Nephron progenitor cell (in vitro differentiated cells): ENCODE data around the gene PIAS1.

ENCODE experiments used
- DNase-seq: peaks from one replicate; pipeline ENCODE4 v3.0.0; 2021
- H3K27ac Mint-ChIP-seq: 2 replicates; pipeline ENCODE4 v1.8.0; 2021; ENCODE audit warnings: mild to moderate bottlenecking, moderate library complexity, mixed read lengths
- H3K27me3 Mint-ChIP-seq: 2 replicates; pipeline ENCODE4 v1.8.0; 2021; ENCODE audit warnings: mild to moderate bottlenecking, low read depth, mixed read lengths; ENCODE audit not compliant: poor library complexity
- H3K36me3 Mint-ChIP-seq: 2 replicates; pipeline ENCODE4 v1.8.0; 2021; ENCODE audit warnings: low read depth, mixed read lengths
- H3K4me1 Mint-ChIP-seq: 2 replicates; pipeline ENCODE4 v1.8.0; 2021; ENCODE audit warnings: mixed read lengths
- H3K4me3 Mint-ChIP-seq: 2 replicates; pipeline ENCODE4 v1.8.0; 2021; ENCODE audit warnings: mild to moderate bottlenecking, moderate library complexity, mixed read lengths
- H3K9me3 Mint-ChIP-seq: 2 replicates; pipeline ENCODE4 v1.8.0; 2021; ENCODE audit warnings: mild to moderate bottlenecking, moderate library complexity, mixed read lengths
- TF ChIP-seq, protein P1 (sequence below): fragments of 200-600 bp; sonication (generic); IDR thresholded peaks from 2 replicates; pipeline ENCODE4 v1.5.0; 2021; ENCODE audit warnings: antibody characterized with exemption

Gene PIAS1

DNA sequence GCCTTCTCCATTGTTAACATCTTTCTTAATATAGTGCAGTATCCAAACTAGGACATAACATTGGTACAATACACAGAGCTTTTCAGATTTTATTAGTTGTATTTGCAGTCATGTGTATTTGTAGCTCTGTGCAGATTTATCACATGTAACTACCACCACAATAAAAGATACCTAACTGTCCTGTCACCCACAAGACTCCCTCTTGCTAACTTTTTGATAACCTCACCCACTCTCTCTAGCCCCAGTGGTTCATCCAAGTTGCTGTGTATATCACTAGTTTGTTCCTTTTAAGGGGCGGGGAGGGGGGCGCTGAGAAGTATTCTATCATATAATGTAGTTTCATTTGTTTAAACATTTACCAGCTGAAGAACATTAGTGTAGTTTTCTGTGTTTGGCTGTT is 46.1 kb downstream of the PIAS1 start:
- H3K36me3 Mint-ChIP-seq = peaks cover 99% of the 10 kb centered on the region
- H3K9me3 Mint-ChIP-seq = peaks cover 67% of the 10 kb centered on the region
- no peak overlapping the region for H3K27ac Mint-ChIP-seq
- TF ChIP-seq, protein P1, sequence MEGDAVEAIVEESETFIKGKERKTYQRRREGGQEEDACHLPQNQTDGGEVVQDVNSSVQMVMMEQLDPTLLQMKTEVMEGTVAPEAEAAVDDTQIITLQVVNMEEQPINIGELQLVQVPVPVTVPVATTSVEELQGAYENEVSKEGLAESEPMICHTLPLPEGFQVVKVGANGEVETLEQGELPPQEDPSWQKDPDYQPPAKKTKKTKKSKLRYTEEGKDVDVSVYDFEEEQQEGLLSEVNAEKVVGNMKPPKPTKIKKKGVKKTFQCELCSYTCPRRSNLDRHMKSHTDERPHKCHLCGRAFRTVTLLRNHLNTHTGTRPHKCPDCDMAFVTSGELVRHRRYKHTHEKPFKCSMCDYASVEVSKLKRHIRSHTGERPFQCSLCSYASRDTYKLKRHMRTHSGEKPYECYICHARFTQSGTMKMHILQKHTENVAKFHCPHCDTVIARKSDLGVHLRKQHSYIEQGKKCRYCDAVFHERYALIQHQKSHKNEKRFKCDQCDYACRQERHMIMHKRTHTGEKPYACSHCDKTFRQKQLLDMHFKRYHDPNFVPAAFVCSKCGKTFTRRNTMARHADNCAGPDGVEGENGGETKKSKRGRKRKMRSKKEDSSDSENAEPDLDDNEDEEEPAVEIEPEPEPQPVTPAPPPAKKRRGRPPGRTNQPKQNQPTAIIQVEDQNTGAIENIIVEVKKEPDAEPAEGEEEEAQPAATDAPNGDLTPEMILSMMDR = no peak
- H3K4me1 Mint-ChIP-seq = no peaks in the 10 kb centered on the region
- no peak for DNase-seq
- H3K27me3 Mint-ChIP-seq = no peaks in the 10 kb centered on the region
- no peak overlapping the region for H3K4me3 Mint-ChIP-seq

DNA sequence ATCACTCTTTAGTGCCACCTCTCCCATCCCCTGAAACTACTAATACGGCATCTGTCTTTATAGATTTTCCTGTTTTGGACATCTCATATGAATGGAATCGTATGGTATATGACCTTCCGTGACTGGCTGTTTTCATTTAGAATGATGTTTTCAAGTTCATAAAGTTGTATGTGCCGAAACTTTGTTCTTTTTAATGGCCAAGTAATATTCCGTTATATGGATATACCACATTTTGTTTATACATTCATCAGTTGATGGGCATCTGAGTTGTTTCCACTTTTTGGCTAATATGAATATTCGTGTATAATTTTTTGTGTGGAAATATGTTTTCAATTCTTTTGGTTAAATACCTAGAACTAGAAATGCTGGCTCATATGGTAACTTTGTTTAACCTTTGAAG is 49.5 kb downstream of the PIAS1 start:
- no peak for DNase-seq
- TF ChIP-seq, protein P1 = no peak
- H3K27ac Mint-ChIP-seq = no peak overlapping the region
- no peaks in the 10 kb centered on the region for H3K27me3 Mint-ChIP-seq
- peaks cover 85% of the 10 kb centered on the region for H3K36me3 Mint-ChIP-seq
- peaks cover 37% of the 10 kb centered on the region for H3K9me3 Mint-ChIP-seq
- no peaks in the 10 kb centered on the region for H3K4me1 Mint-ChIP-seq
- H3K4me3 Mint-ChIP-seq = no peak overlapping the region

DNA sequence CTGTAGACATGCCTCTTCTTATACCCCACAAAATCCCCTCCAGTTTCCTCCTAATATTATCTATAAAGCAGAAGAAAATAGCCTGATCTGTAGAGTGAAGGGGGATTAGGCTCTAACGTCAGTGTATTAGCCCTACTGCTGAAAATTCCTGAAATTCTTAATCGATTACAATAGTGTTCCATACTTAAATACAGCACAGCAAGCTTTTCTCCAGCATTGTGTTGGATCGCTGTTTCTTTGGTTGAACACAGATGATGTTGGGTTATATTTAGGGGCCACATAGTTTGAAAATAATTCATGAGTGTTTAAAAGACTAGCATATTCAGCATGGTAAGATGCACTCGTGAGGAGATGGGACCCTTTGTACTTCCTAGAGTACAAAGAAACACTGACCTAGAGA is 52.5 kb downstream of the PIAS1 start:
- TF ChIP-seq, protein P1 = no peak
- Mint-ChIP-seq H3K9me3 (peaks cover 29% of the 10 kb centered on the region), H3K27ac (peak overlapping the region; percentile 82), H3K36me3 (peaks cover 56% of the 10 kb centered on the region), H3K27me3 (no peaks in the 10 kb centered on the region), H3K4me3 (no peak overlapping the region), H3K4me1 (no peaks in the 10 kb centered on the region)
- DNase-seq = no peak

DNA sequence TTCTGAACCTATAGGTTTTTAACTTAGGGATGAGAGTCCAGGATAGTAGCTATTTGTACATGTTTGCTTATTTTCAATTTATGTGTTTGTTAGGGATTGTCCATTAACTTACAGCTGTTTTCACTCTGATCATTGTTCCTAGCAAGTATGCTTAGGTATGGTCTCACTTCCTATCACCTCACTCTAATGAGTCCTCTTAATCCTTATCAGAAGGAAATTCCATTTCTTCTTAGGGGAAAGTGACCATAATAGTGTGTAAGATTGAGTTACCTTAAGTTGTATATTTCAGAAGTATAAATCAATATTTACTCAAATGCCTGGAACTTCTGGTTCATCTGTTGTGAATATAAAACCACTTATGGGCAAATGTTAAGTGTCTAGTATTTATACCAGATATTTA is 53.0 kb downstream of the PIAS1 start:
- Mint-ChIP-seq H3K36me3 (peaks cover 51% of the 10 kb centered on the region), H3K27ac (no peak overlapping the region), H3K4me3 (no peak overlapping the region), H3K9me3 (peaks cover 24% of the 10 kb centered on the region), H3K27me3 (no peaks in the 10 kb centered on the region), H3K4me1 (no peaks in the 10 kb centered on the region)
- no peak for DNase-seq
- TF ChIP-seq, protein P1 = no peak

DNA sequence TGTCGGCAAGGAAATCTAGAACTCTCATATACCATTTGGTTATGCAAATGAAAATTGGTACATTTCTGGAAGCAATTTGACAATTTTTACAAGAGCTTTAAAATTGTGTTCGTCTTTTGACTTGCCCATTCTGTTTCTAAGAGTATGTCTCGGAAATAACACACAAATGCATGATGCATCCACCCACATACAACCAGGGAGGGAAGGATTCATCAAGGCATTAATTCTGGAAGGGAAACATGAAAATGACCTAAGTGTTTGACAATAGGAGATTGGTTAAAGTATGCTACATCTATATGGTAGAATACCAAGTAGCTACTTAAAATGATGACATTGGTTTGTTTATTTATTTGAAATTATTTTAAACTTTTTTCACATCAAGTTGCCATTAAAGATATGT is 58.6 kb downstream of the PIAS1 start:
- Mint-ChIP-seq H3K27me3 (no peaks in the 10 kb centered on the region), H3K9me3 (peaks cover 18% of the 10 kb centered on the region), H3K27ac (no peak overlapping the region), H3K4me3 (no peak overlapping the region), H3K4me1 (no peaks in the 10 kb centered on the region), H3K36me3 (peaks cover 34% of the 10 kb centered on the region)
- TF ChIP-seq, protein P1 = no peak
- DNase-seq = no peak

DNA sequence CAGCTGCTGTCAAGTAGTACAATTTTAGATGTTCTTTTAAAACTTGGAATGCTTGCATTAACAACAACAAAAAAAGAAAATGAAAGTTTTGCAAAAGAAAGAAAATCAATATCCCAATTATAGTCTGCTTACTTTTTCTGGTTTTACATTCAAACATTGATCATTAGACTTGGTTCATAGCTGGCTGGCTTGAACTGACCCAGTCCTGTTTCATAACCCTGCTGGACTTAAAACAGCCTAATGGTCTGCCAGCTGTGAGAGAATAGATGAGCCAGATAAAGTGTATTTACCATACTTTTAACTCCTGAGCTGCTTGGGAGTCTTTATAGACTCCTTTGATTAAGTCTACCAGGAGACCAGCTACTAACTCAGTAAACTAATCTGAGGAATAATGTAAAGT is 59.2 kb downstream of the PIAS1 start:
- Mint-ChIP-seq H3K36me3 (peaks cover 34% of the 10 kb centered on the region), H3K4me3 (no peak overlapping the region), H3K9me3 (peaks cover 20% of the 10 kb centered on the region), H3K27ac (no peak overlapping the region), H3K4me1 (no peaks in the 10 kb centered on the region), H3K27me3 (no peaks in the 10 kb centered on the region)
- TF ChIP-seq, protein P1 = no peak
- no peak for DNase-seq
